IMR-90 (cell line): ENCODE data around the gene MTM1. TPM values are rescaled to one million over a fixed set of nuclear protein-coding genes. Genes with fewer than 3 reads are reported as not detected.

Experiments
- ATAC-seq: fragments of 200-7000 bp; cut with Tn5 transposase; 2 replicates; pipeline ENCODE4 v1.9.1; 2020; ENCODE audit warnings: low read depth, mild to moderate bottlenecking, moderate library complexity
- BruUV-seq: library from RNA; stranded (reverse); fragments of 400-500 nt; replicated peaks from 2 replicates; lab custom pipeline; 2021; lab: Mats Ljungman, UMichigan
- CTCF ChIA-PET: fragments of 300-600 bp; formaldehyde crosslinking; extraction: SDS; loops from one replicate; lab custom pipeline; 2021; ENCODE audit warnings: antibody characterized with exemption; lab: Yijun Ruan, JAX
- POLR2A ChIA-PET: fragments of 300-600 bp; sonication (Branson Sonifier 250); formaldehyde crosslinking; loops from one replicate; lab custom pipeline; 2022; ENCODE audit warnings: antibody characterized with exemption; ENCODE audit not compliant: unreplicated experiment; lab: Charles Lee
- DNase-seq: peaks from one replicate; pipeline ENCODE4 v3.0.0; 2013
- H2AFZ ChIP-seq: replicated peaks from 2 replicates; pipeline ENCODE3; 2013; ENCODE audit warnings: low read length, mild to moderate bottlenecking; ENCODE audit not compliant: poor library complexity
- H2AK5ac ChIP-seq: 2 replicates; pipeline ENCODE4 v1.6.1; 2013; ENCODE audit warnings: low read depth, low read length, inconsistent platforms
- H2AK9ac ChIP-seq: replicated peaks from 2 replicates; pipeline ENCODE3; 2013; ENCODE audit warnings: mild to moderate bottlenecking, low read depth, low read length, moderate library complexity; ENCODE audit not compliant: poor library complexity
- H2BK120ac ChIP-seq: 2 replicates; pipeline ENCODE4 v1.6.1; 2013; ENCODE audit warnings: low read depth, low read length, inconsistent platforms
- H2BK15ac ChIP-seq: 3 replicates; pipeline ENCODE4 v1.6.1; 2013; ENCODE audit warnings: low read depth, low read length, inconsistent platforms
- H2BK20ac ChIP-seq: 2 replicates; pipeline ENCODE4 v1.6.1; 2013; ENCODE audit warnings: low read depth, mild to moderate bottlenecking, inconsistent platforms, low read length, moderate library complexity
- H2BK5ac ChIP-seq: 2 replicates; pipeline ENCODE4 v1.6.1; 2013; ENCODE audit warnings: mild to moderate bottlenecking, low read depth, low read length, inconsistent platforms; ENCODE audit not compliant: poor library complexity, severe bottlenecking
- H3K14ac ChIP-seq: replicated peaks from 2 replicates; pipeline ENCODE4 v1.6.1; 2013; ENCODE audit warnings: low read depth, low read length, inconsistent platforms
- H3K18ac ChIP-seq: 2 replicates; pipeline ENCODE4 v1.6.1; 2013; ENCODE audit warnings: low read depth, low read length, control low read depth
- H3K23ac ChIP-seq: 2 replicates; pipeline ENCODE4 v1.6.1; 2013; ENCODE audit warnings: low read depth, low read length, inconsistent platforms
- H3K27ac ChIP-seq: 2 replicates; pipeline ENCODE4 v1.5.1; 2013; ENCODE audit warnings: mild to moderate bottlenecking, control low read depth, low read length; ENCODE audit not compliant: insufficient read depth
- H3K27me3 ChIP-seq: 2 replicates; pipeline ENCODE4 v1.6.1; 2013; ENCODE audit warnings: low read length; ENCODE audit not compliant: control insufficient read depth, insufficient read depth
- H3K36me3 ChIP-seq: 2 replicates; pipeline ENCODE4 v1.6.1; 2013; ENCODE audit warnings: low read length, mixed read lengths; ENCODE audit not compliant: control insufficient read depth, insufficient read depth
- H3K4ac ChIP-seq: 2 replicates; pipeline ENCODE4 v1.6.1; 2013; ENCODE audit warnings: low read depth, low read length, inconsistent platforms
- H3K4me1 ChIP-seq: 2 replicates; pipeline ENCODE4 v1.6.1; 2013; ENCODE audit warnings: low read length, mixed read lengths; ENCODE audit not compliant: control insufficient read depth, insufficient read depth
- H3K4me2 ChIP-seq: 2 replicates; pipeline ENCODE4 v1.6.1; 2013; ENCODE audit warnings: low read depth, mild to moderate bottlenecking, control low read depth, low read length, moderate library complexity
- H3K4me3 ChIP-seq: 2 replicates; pipeline ENCODE4 v1.5.1; 2013; ENCODE audit warnings: low read depth, mild to moderate bottlenecking, control low read depth, low read length, moderate library complexity; ENCODE audit not compliant: insufficient read depth
- H3K56ac ChIP-seq: 2 replicates; pipeline ENCODE4 v1.6.1; 2013; ENCODE audit warnings: low read length, inconsistent platforms; ENCODE audit not compliant: insufficient read depth; ENCODE audit errors: extremely low read depth
- H3K79me1 ChIP-seq, 2 experiments: 2 replicates each; pipeline ENCODE4 v1.6.1; 2013; ENCODE audit warnings: low read length in 2 of 2, inconsistent platforms in 1 of 2, low read depth in 1 of 2
- H3K9ac ChIP-seq: 2 replicates; pipeline ENCODE4 v1.6.1; 2013; ENCODE audit warnings: low read depth, low read length, control low read depth
- H3K9me1 ChIP-seq: 2 replicates; pipeline ENCODE4 v1.6.1; 2013; ENCODE audit warnings: low read length, inconsistent platforms; ENCODE audit not compliant: insufficient read depth
- H3K9me3 ChIP-seq: 2 replicates; pipeline ENCODE4 v1.6.1; 2013; ENCODE audit warnings: low read length; ENCODE audit not compliant: control insufficient read depth, insufficient read depth
- H4K20me1 ChIP-seq: 2 replicates; pipeline ENCODE4 v1.6.1; 2013; ENCODE audit warnings: low read length, inconsistent platforms; ENCODE audit not compliant: insufficient read depth
- H4K5ac ChIP-seq: 2 replicates; pipeline ENCODE4 v1.6.1; 2013; ENCODE audit warnings: mild to moderate bottlenecking, low read depth, low read length, control low read depth
- H4K8ac ChIP-seq, 2 experiments: 2 replicates each; pipeline ENCODE4 v1.6.1; 2013; ENCODE audit warnings: low read depth in 2 of 2, low read length in 2 of 2, control low read depth in 1 of 2, inconsistent platforms in 1 of 2
- H4K91ac ChIP-seq: 2 replicates; pipeline ENCODE4 v1.6.1; 2013; ENCODE audit warnings: low read depth, low read length, inconsistent platforms; ENCODE audit not compliant: insufficient read depth
- RFX5 ChIP-seq: IDR thresholded peaks from 2 replicates; pipeline ENCODE4 v1.8.0; 2012; ENCODE audit warnings: low read depth, mild to moderate bottlenecking, low read length, moderate library complexity
- WGBS, 2 experiments: methylation state at CpG; one replicate each; pipeline versions ENCODE4 v1.1.5 to v1.1.7; 2013; ENCODE audit warnings: missing lambda C conversion rate in 2 of 2; ENCODE audit not compliant: insufficient read length in 1 of 2; ENCODE audit errors: extremely low coverage in 2 of 2; 5-methylcytosine and 5-hydroxymethylcytosine counted together
- dilution Hi-C: fragments of 300-500 bp; cut with HindIII; formaldehyde crosslinking; loops from one replicate; pipeline ENCODE4 v1.14.3; 2018; ENCODE audit warnings: low sequenced_read_pairs; ENCODE audit not compliant: unreplicated experiment
- in situ Hi-C: fragments of 300-500 bp; cut with MboI; formaldehyde crosslinking; loops from 3 replicates; pipeline ENCODE4 v1.14.3; 2019; ENCODE audit warnings: low sequenced_read_pairs, inconsistent platforms, mixed read lengths
- intact Hi-C: fragments of 100-400 bp; cut with micrococcal nuclease; formaldehyde crosslinking; loops from 2 replicates; pipeline ENCODE4 v1.10.0; 2022
- polyA plus RNA-seq, 3 experiments: library from polyadenylated mRNA; depleted of rRNA; stranded (reverse); fragments of >200 nt; gene quantifications; 2 replicates each; pipeline ENCODE4 v1.2.3, GENCODE V29; 2012; ENCODE audit warnings: low replicate concordance in 1 of 3
- total RNA-seq: library from RNA; depleted of rRNA; stranded (reverse); fragments of >200 nt; gene quantifications from 2 replicates; pipeline ENCODE4 v1.2.3, GENCODE V29; 2012
- TF ChIP-seq, protein P1 (sequence below): conservative IDR thresholded peaks from 2 replicates; pipeline ENCODE4 v1.5.1; 2012; ENCODE audit warnings: mild to moderate bottlenecking, low read depth, low read length, improper control_type of control experiment

Gene MTM1
- total and polyA plus RNA-seq, 2 of the 4 experiments (the other 2 are of a cell fraction), result 3.8 to 5.6 TPM

DNA sequence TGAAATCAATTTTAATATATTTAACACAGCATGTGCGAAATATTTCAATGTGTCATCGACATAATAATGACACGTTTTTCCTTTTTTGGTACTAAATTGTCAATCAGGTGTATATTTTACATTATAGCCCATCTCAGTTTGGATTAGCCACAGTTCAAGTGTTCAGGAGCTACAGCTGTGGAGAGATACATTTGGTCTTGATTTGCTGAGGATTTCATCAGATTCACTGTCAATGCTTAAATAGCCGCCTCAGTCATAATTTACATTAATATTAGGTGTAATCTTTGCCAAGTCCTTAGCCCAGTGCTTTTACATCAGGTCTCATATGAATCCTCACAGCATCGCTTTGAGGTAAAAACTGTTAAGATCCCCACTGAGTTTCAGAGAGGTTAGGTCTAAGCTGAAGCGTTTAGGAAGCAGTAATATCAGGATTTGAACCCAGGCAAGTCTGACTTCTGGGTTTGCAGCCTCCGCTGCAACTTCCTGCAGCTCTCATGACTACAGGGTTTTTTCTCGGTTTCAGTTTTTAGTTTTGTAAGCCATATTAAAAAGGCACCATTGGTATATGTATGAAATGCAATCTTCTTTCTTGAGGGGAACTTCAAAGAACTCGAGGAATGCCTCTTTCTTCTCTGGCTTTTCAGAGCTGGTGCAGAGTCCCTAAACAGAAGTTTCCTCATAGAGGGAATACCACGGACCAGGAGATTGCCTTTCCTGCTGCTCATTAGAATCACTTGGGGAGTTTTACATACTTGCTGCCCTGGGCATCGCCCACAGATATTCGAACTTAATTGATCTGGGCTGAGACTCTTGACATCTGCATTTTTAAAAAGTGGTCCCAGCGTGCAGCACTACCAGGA is 6.4 kb downstream of the MTM1 start:
- Histone ChIP-seq H2AK9ac (no peak overlapping the region), H3K4ac (no peak overlapping the region), H2BK15ac (no peak overlapping the region), H3K27me3 (no peaks in the 10 kb centered on the region), H2BK120ac (no peak overlapping the region), H3K4me3 (no peak overlapping the region), H3K9me1 (no peaks in the 10 kb centered on the region), H2AK5ac (no peak overlapping the region), H3K79me1 (peaks cover 3 to 39% of the 10 kb centered on the region in 2 experiments; a peak in 3 of 4 replicates), H3K27ac (no peak overlapping the region), H4K20me1 (no peaks in the 10 kb centered on the region), H3K4me1 (peaks cover 6% of the 10 kb centered on the region), H3K14ac (no peak overlapping the region), H3K9ac (no peak overlapping the region), H4K8ac (no peak overlapping the region), H3K56ac (no peak overlapping the region), H4K91ac (no peak overlapping the region), H2BK20ac (no peak overlapping the region), H3K23ac (no peak overlapping the region), H4K5ac (no peak overlapping the region), H2AFZ (no peak overlapping the region), H3K9me3 (0 out of 2 replicates have a peak, but pooled peaks cover 3% of the 10 kb centered on the region), H3K4me2 (no peak overlapping the region), H3K36me3 (no peaks in the 10 kb centered on the region), H2BK5ac (no peak overlapping the region), H3K18ac (no peak overlapping the region)
- DNase-seq, result no peak
- CTCF ChIA-PET, result no interaction called here
- ATAC-seq, result no peak
- no peak for TF ChIP-seq RFX5
- TF ChIP-seq, protein P1, sequence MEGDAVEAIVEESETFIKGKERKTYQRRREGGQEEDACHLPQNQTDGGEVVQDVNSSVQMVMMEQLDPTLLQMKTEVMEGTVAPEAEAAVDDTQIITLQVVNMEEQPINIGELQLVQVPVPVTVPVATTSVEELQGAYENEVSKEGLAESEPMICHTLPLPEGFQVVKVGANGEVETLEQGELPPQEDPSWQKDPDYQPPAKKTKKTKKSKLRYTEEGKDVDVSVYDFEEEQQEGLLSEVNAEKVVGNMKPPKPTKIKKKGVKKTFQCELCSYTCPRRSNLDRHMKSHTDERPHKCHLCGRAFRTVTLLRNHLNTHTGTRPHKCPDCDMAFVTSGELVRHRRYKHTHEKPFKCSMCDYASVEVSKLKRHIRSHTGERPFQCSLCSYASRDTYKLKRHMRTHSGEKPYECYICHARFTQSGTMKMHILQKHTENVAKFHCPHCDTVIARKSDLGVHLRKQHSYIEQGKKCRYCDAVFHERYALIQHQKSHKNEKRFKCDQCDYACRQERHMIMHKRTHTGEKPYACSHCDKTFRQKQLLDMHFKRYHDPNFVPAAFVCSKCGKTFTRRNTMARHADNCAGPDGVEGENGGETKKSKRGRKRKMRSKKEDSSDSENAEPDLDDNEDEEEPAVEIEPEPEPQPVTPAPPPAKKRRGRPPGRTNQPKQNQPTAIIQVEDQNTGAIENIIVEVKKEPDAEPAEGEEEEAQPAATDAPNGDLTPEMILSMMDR, result no peak
- intact Hi-C loops (loop anchor here (10.0 kb wide), 2 partner anchors 140 to 620 kb away; no protein-coding TSS in a partner anchor), in situ Hi-C loops (no loop called here), dilution Hi-C loops (no loop called here)
- 37% methylated on average over 4 of the region's 13 CpGs; no CpG with 5 or more reads in 1 of the 2 experiments for WGBS, 2 experiments
- POLR2A ChIA-PET, result interaction anchor here (0.6 kb wide), 1 partner anchor 20 kb away, joined by 3 read pairs; no protein-coding TSS in a partner anchor
- BruUV-seq, result no TSS peak
